A549 (cell line): ENCODE data around the gene RAX. TPM values are rescaled to one million over a fixed set of nuclear protein-coding genes. Genes with fewer than 3 reads are reported as not detected.

Experiments used
- ATAC-seq, 2 experiments: fragments of 200-7000 bp in 1 of 2; fragments of >200 bp in 1 of 2; cut with Nextera tagmentation in 1 of 2; cut with Tn5 transposase in 1 of 2; 3 replicates each; pipeline versions ENCODE4 v1.8.0 to v1.9.1; 2018 to 2020; ENCODE audit warnings: mild to moderate bottlenecking in 1 of 2, moderate library complexity in 1 of 2
- CTCF ChIA-PET: fragments of 300-600 bp; sonication (Branson Sonifier 250); formaldehyde crosslinking; extraction: SDS; loops from one replicate; lab custom pipeline; 2021; ENCODE audit warnings: antibody characterized with exemption, inconsistent platforms; lab: Yijun Ruan, JAX
- POLR2A ChIA-PET: fragments of 350-600 bp; formaldehyde crosslinking; extraction: SDS; loops from one replicate; lab custom pipeline; 2021; ENCODE audit warnings: antibody characterized with exemption, inconsistent platforms; lab: Yijun Ruan, JAX
- DNase-seq, 2 experiments: peaks; one replicate each; pipeline versions ENCODE4 v3.0.0 to v3.0.0-alpha.2; 2011 to 2016; ENCODE audit warnings: low read depth in 1 of 2, low spot score in 1 of 2
- FAIRE-seq: peaks from 2 replicates; lab custom pipeline; 2011; peaks lifted over from hg19 to GRCh38; lab: Jason Lieb, UNC
- H3K27ac ChIP-seq, 2 experiments: fragments of >200 bp; sonication (Bioruptor Twin); formaldehyde crosslinking; 3 replicates each; pipeline ENCODE4 v1.5.1; 2016 to 2017
- H3K4me1 ChIP-seq: fragments of >200 bp; sonication (Bioruptor Twin); formaldehyde crosslinking; 3 replicates; pipeline ENCODE4 v1.6.1; 2016
- H3K4me2 ChIP-seq: fragments of >200 bp; sonication (Bioruptor Twin); formaldehyde crosslinking; 3 replicates; pipeline ENCODE4 v1.6.1; 2016
- H3K4me3 ChIP-seq: fragments of >200 bp; sonication (Bioruptor Twin); formaldehyde crosslinking; 3 replicates; pipeline ENCODE4 v1.5.1; 2016
- H3K9me3 ChIP-seq: fragments of >200 bp; sonication (Bioruptor Twin); formaldehyde crosslinking; 3 replicates; pipeline ENCODE4 v1.6.1; 2016
- BCL3 ChIP-seq: fragments of >200 bp; sonication (Bioruptor Twin); formaldehyde crosslinking; IDR thresholded peaks from 3 replicates; pipeline ENCODE4 v1.6.1; 2016
- CEBPB ChIP-seq, 2 experiments: fragments of >200 bp in 1 of 2; sonication (Bioruptor Twin) in 1 of 2; formaldehyde crosslinking in 1 of 2; IDR thresholded peaks; 2 replicates each; pipeline ENCODE4 v1.6.1; 2012 to 2016
- CTCF ChIP-seq: fragments of >200 bp; sonication (Bioruptor Twin); formaldehyde crosslinking; IDR thresholded peaks from 3 replicates; pipeline ENCODE4 v1.5.1; 2016
- EP300 ChIP-seq, 2 experiments: fragments of >200 bp; sonication (Bioruptor Twin); formaldehyde crosslinking; IDR thresholded peaks; 2 replicates in 1 of 2; 3 replicates in 1 of 2; pipeline ENCODE4 v1.6.1; 2016 to 2017
- GATA3 ChIP-seq: IDR thresholded peaks from 2 replicates; pipeline ENCODE4 v1.6.1; 2012; ENCODE audit warnings: borderline replicate concordance
- HES2 ChIP-seq: fragments of >200 bp; sonication (Bioruptor Twin); formaldehyde crosslinking; IDR thresholded peaks from 2 replicates; pipeline ENCODE4 v1.6.1; 2016
- HEYL ChIP-seq: fragments of 250-450 bp; sonication (Bioruptor Pico); IDR thresholded peaks from 2 replicates; pipeline ENCODE4 v1.8.0; 2021; ENCODE audit warnings: mild to moderate bottlenecking, moderate library complexity
- HMGXB4 ChIP-seq: fragments of 250-450 bp; sonication (Bioruptor Pico); IDR thresholded peaks from 2 replicates; pipeline ENCODE4 v1.5.0; 2021; ENCODE audit warnings: mild to moderate bottlenecking, moderate library complexity, borderline replicate concordance
- HOXA7 ChIP-seq: fragments of 250-450 bp; sonication (Bioruptor Pico); IDR thresholded peaks from 2 replicates; pipeline ENCODE4 v1.5.0; 2020; ENCODE audit warnings: mild to moderate bottlenecking, moderate library complexity
- HOXB5 ChIP-seq: fragments of 250-450 bp; sonication (Bioruptor Pico); IDR thresholded peaks from 2 replicates; pipeline ENCODE4 v1.5.0; 2020; ENCODE audit warnings: mild to moderate bottlenecking, moderate library complexity
- JUN ChIP-seq, 2 experiments: fragments of >200 bp; sonication (Bioruptor Twin); formaldehyde crosslinking; IDR thresholded peaks; 2 replicates in 1 of 2; 3 replicates in 1 of 2; pipeline ENCODE4 v1.6.1; 2016 to 2017
- KDM5A ChIP-seq: fragments of 200-600 bp; sonication (generic); IDR thresholded peaks from 2 replicates; pipeline ENCODE4 v1.6.1; 2016; ENCODE audit warnings: antibody characterized with exemption, mild to moderate bottlenecking
- MAX ChIP-seq: IDR thresholded peaks from 2 replicates; pipeline ENCODE4 v1.6.1; 2012
- MAZ ChIP-seq: fragments of 150-350 bp; IDR thresholded peaks from 2 replicates; pipeline ENCODE4 v1.6.1; 2014; ENCODE audit warnings: antibody characterized with exemption, low read depth, low read length, borderline replicate concordance
- NR3C1 ChIP-seq: fragments of >200 bp; sonication (Bioruptor Twin); formaldehyde crosslinking; IDR thresholded peaks from 3 replicates; pipeline ENCODE4 v1.6.1; 2017
- REST ChIP-seq: fragments of 200-600 bp; sonication (generic); IDR thresholded peaks from 2 replicates; pipeline ENCODE4 v1.6.1; 2016; ENCODE audit warnings: antibody characterized with exemption, mild to moderate bottlenecking, moderate library complexity
- RNF2 ChIP-seq: fragments of 200-600 bp; sonication (generic); IDR thresholded peaks from 2 replicates; pipeline ENCODE4 v1.6.1; 2016; ENCODE audit warnings: low read depth, mild to moderate bottlenecking, antibody characterized with exemption, moderate library complexity, borderline replicate concordance
- TP53 ChIP-seq: fragments of 250-450 bp; sonication (Bioruptor Pico); IDR thresholded peaks from 2 replicates; pipeline ENCODE4 v1.5.0; 2021; ENCODE audit warnings: mild to moderate bottlenecking, moderate library complexity
- USF2 ChIP-seq: fragments of 450-650 bp; IDR thresholded peaks from 2 replicates; pipeline ENCODE4 v1.6.1; 2014; ENCODE audit warnings: antibody characterized with exemption
- WGBS: methylation state at CpG from one replicate; pipeline ENCODE4 v1.1.6; 2017; ENCODE audit errors: missing lambda C conversion rate; 5-methylcytosine and 5-hydroxymethylcytosine counted together
- polyA plus RNA-seq, 4 experiments: library from polyadenylated mRNA; depleted of rRNA in 3 of 4; stranded (reverse); fragments of >200 nt; fragmentation: RNase III in 1 of 4; extraction: RNeasy Plus Mini Kit Qiagen cat#74134 plus additional on column Dnase treatment in 1 of 4; gene quantifications; 2 replicates in 3 of 4; 3 replicates in 1 of 4; pipeline ENCODE4 v1.2.3, GENCODE V29; 2011 to 2017

RAX gene
- polyA plus RNA-seq, 2 of the 4 experiments (the other 2 are of a cell fraction), result not detected

GRCh38 chr18:59271606-59272220 lies 1.5 kb downstream of the RAX start (continued):
- TF ChIP-seq REST (no peak), JUN (IDR thresholded peaks at IDR 0.05) (no peak), RNF2 (no peak), GATA3 (no peak)
- TF ChIP-seq, all 56 proteins: peak for 0

- FAIRE-seq (no peak), ATAC-seq (no peak), DNase-seq (no peak)
- ChIA-PET POLR2A (no interaction called here), CTCF (interaction anchor here (1.0 to 5.4 kb wide), 4 partner anchors 9 to 22 kb away, joined by 3 to 40 read pairs (median 10); no protein-coding TSS in a partner anchor)
- no peaks in the 10 kb centered on the region for H3K9me3 ChIP-seq
- no peak overlapping the region for H3K27ac ChIP-seq
- H3K4me2 ChIP-seq, result no peak overlapping the region
- no peak overlapping the region for H3K4me3 ChIP-seq
- TF ChIP-seq NR3C1, result no peak
- no peak for TF ChIP-seq HES2
- TF ChIP-seq MAZ, result no peak
- no peak for TF ChIP-seq HEYL (CRISPR knock-in tag)
- no peak for TF ChIP-seq BCL3
- TF ChIP-seq CEBPB (IDR thresholded peaks at IDR 0.05), result no peak
- no peak for TF ChIP-seq HOXA7 (CRISPR knock-in tag)
- no peak for TF ChIP-seq MAX
- TF ChIP-seq HOXB5 (CRISPR knock-in tag), result no peak
- no peak for TF ChIP-seq KDM5A
- no peak for TF ChIP-seq HMGXB4 (CRISPR knock-in tag)
- no peak for TF ChIP-seq RNF2
- no peak for TF ChIP-seq USF2
- TF ChIP-seq EP300 (IDR thresholded peaks at IDR 0.05), result no peak
- TF ChIP-seq CTCF, result no peak
- no peak for TF ChIP-seq TP53 (CRISPR knock-in tag)
- H3K4me1 ChIP-seq, result no peaks in the 10 kb centered on the region
- 50% methylated on average over 4 of the region's 4 CpGs for WGBS
Measured at GRCh38 chr18:59270689-59271257, 2.5 kb downstream of the RAX start.
